HG02885 (cell line): Measurements from ENCODE around the gene TPRX2.
"Not testable (repeated sequence)": the region's sequence is repeated elsewhere in the genome, so short reads cannot be mapped to it uniquely, and the experiment has no call there.

ENCODE experiments used
- ATAC-seq: cut with Tn5 transposase; IDR thresholded peaks from one replicate; pipeline ENCODE4 v1.9.1; 2021; ENCODE audit warnings: mild to moderate bottlenecking; ENCODE audit not compliant: unreplicated experiment, poor library complexity

TPRX2 gene

DNA sequence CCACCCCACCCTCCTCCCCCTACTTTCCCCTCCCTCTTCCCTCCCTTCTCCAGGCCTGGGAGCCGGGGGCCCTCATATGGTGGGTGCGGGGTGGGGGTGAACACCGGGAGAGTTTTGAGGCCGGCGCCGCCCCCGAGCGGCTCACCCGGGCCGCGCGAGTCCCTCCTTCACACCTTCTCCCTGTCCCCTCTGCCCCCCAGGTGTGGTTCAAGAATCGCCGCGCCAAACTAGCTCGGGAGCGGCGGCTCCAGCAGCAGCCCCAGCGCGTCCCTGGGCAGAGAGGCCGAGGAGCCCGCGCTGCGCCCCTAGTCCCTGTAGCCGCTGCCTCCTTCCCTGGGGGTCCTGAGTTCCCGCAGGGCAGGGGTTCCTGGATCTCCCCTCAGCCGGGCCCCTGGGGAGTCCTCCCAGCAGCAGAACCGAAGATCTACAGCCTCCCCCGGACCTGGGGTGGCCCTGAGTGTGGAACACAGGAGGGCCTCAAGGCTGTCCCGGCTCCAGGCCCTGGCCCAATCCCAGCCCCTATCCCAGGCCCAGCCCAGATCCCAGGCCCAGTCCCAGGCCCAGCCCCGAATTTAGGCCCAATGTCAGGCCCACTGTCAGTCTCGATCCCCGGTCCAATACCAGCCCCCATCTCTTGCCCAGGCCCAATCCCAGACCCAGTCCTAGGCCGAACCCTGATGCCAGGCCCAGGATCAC is 1.7 kb downstream of the TPRX2 start:
- ATAC-seq, result no peak

DNA sequence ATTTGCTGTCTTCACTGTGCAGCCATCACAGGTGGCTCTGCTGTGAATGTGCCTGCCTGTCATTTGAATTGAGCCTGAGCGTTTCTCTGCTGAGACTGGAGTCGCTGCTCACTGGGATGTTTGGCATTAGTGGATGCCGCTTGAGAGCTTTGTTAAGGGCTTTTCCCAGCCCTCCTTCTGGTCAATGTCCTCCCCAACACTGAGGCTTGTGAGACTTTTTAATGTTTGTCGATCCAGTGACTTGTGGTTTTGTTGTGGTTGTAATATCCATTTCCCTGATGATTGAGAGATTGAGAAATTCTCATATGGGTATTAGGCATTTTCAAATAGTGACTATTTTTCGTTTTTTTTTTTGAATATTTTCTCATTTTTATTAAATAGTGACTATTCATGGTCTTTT is 2.6 kb downstream of the TPRX2 start:
- ATAC-seq, result no peak

DNA sequence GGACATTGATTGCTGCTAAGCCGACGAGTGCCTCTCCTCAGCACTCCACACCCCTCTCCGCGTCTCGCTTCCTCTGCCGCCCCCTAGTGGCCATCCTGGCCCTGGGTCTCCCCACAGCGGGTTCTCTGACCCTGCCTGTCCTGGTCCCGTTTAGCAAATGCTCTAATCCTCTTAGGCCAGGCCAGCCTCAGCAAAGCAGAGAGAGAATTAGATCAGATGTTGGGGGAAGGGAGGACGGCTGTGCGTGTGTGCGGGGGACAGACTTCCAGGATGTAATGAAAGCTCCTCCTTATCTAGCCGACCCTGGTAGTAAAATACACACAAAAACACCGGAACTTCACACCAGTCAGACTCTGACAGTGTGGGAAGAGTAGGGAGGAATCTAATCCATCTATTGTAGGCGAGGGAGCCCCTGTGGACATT is 4.5 kb downstream of the TPRX2 start:
- no peak for ATAC-seq

GRCh38 chr19:47865166-47865565 is 6.1 kb downstream of the TPRX2 start:
- ATAC-seq, result no peak

DNA sequence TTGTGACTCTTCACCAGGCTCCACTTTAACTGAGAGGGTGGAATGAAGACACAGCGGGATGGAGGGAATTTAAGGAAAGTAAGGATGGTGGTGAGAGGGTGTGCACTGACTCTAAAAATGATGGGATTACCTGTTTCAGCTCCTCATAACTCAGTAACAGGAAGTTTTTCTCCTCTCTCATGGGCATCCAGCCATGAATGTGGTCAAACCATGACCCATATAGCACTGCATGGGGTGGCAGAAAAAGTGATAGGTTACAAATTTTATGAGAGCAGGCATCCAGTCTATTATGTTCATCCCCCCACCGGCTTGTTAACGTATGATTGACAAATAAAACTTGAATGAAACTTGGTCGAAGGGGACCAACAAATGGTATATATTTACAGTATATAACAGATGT is 19.9 kb downstream of the TPRX2 start:
- no peak for ATAC-seq

GRCh38 chr19:47879385-47879784 is 20.4 kb downstream of the TPRX2 start:
- not testable (repeated sequence) for ATAC-seq

DNA sequence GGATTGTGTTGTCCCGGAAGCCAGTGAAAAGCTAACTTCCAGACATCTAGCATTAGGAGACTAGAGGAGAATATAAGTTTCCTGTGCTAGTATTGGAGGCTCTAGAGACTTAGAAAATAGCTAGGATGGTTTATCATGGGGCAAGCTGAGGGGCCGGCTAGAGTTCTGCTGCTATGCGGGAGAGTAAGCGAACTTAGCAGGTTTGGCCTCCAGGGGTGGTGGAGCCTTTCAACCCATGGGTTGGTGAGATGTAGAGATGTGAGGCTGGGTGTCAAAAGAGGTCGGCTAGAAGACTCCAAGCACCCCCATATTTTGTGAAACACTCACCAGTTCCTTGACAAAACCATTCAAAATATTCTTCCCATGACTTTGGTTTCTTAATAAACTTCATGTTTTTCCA is 22.7 kb downstream of the TPRX2 start:
- ATAC-seq, result no peak

DNA sequence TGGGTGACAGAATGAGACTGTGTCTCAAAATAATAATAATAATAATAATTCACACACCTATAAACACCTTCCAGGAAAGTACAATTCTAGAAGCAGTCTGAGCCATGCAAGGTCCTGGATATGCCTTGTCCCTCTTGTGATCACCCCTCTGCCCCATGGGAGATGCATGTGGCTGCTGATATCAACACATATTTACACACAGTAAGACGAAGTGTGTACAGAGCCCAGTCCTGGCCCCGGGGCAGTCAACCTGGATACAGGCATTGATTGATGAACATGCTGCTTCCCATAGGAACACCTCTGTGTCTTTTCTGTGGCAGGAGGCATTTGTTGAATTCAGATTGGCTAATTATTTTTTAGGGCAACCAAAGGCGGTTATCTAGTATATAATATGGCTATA is 23.9 kb downstream of the TPRX2 start:
- no peak for ATAC-seq

GRCh38 chr19:47885067-47885463 is 26.0 kb downstream of the TPRX2 start:
- no peak for ATAC-seq

DNA sequence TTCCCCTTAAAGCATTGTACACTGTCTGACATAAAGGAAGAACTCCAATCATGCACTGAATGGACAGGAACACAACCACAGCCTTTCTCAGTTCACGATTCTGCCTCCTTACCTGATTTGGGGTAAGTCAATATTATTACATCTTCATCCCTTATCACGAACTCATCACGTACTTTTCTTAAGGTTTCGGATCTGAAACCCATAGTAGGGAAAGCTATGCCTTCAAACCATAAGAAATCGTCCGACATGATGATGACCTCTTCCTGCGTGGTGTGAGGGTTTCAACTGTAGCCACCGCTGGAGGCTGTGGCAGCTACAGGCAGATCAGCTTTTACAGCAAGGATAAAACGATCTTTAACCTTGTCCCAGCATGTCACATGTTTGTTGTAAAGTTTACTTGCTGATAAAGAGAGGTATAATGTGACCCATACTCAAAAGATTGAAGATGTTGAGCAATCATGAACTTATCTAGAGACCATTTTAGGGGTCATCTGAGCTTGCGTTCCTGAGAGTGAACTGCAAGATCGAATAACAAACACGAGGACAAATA is 27.1 kb downstream of the TPRX2 start, which contains the start of gene SULT2A1:
Gene SULT2A1 (minus strand): TSS at position 306 of the 550 bp plus-strand sequence. CDS start 58 bp downstream, at position 248.
- no peak for ATAC-seq

- ATAC-seq, result no peak
These were observed 32.0 kb downstream of the TPRX2 start for GRCh38 chr19:47890865-47891621.

DNA sequence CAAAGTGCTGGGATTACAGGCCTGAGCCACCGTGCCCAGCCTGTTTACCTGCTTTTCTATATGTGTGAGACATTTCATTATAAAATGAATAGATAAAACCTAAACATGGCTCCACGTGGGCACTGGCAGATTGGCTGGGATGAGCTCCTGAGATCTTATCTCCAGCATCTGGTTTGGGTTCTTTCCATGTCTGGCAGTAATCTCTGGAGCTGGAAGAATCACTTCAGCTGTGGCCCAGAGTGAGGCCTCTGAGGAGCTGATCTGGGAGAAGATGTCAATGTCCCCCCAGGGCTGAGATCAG is 32.5 kb downstream of the TPRX2 start:
- ATAC-seq, result no peak

DNA sequence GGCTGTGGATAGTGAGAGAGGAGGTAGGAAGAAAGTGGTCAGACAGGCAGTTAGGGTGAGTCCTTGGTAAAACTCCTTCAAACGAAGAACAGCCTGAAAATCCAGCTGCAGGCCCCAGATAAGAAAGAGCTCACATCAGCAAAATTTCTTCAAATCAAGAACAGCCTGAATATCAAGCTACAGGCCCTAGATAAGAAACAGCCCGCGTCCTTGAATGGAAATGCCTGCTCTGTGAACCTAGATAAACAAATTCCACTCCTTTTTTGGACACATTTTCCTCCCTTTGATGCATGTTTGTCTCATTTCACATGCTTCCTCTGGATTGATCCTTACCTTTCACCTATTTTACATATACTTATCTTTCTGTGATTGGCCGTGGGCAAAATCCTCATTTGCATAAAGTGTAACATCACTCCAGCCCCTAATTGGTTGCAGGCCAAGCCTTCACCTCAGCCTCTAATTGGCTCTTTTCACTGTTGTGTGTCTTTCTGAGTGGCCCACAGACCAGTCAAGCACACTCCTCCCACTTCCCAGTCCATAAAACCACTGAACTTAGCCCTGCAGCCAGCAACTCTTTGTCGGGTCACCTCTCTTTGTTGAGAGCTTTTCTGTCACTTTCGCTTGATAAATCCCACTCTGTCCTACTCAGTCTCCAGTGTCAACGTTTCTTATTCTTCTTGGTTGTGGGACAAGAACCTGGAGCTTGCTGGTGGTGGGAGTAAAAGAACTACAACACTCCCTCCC is 33.1 kb downstream of the TPRX2 start:
- no peak for ATAC-seq

DNA sequence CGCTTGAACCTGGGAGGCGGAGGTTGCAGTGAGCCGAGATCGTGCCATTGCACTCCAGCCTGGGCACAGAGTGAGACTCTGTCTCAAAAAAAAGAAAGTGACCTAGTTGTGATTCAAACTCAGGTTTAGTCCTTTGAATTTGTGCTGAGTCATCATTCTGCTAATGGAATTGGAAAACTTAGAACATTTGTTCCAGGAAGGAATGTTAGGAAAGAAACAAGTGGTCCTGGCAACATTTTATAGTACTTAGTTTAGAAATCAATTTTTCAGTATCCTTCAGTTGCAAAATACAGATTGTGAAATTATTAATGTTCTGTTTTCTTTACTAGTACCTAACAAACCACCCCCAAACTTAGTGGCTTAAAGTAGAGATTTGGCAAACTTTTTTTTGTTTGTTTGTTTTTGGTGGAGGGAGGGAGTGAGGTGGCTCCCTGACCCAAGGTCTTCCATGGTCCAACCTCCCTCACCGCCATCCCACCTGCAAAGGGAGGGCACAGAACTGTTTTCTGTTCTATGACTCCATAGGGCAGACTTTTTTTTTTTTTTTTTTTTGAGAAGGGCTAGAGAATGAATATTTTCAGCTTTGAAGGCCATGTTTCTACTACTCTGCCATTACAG is 36.2 kb downstream of the TPRX2 start:
- no peak for ATAC-seq

- ATAC-seq, result no peak
These were observed 37.0 kb downstream of the TPRX2 start for GRCh38 chr19:47896019-47896418.

DNA sequence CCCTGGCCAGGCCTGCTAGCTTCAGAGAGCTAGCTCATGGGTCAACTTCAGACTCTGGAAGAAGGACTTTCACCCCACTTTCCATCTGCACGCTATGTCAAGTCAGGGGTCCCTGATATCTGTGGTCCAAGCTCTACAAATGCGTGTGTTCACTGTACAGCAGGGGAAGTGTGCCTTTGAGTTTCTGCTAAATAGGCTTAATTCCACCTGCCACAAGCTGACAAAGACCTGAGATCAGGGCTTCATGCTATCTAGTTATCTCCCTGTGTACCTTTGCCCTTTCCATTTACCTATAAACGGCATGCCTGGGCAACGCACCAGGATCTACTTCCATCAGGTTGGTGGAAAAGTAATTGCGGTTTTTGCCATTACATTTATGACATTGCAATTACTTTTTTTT is 37.7 kb downstream of the TPRX2 start:
- no peak for ATAC-seq

GRCh38 chr19:47897861-47898260 is 38.8 kb downstream of the TPRX2 start:
- no peak for ATAC-seq

DNA sequence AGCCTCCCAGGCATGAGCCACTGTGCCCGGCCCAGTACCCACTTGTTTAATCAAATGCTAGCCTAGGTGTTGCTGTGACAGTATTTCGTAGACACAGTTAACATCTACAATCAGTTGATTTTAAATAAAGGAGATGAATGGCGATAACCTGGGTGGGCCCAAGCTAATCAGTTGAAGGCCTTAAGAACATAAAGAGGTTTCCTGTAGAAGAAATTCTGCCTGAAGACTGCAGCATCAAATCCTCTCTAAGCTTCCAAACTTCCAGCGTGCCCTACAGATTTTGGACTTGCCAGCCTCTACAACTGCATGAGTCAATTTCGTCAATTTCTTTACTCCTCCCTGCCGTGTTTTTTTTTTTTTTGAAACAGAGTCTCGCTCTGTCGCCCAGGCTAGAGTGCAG is 40.3 kb downstream of the TPRX2 start:
- ATAC-seq, result no peak

GRCh38 chr19:47901370-47901769 is 42.3 kb downstream of the TPRX2 start:
- no peak for ATAC-seq

DNA sequence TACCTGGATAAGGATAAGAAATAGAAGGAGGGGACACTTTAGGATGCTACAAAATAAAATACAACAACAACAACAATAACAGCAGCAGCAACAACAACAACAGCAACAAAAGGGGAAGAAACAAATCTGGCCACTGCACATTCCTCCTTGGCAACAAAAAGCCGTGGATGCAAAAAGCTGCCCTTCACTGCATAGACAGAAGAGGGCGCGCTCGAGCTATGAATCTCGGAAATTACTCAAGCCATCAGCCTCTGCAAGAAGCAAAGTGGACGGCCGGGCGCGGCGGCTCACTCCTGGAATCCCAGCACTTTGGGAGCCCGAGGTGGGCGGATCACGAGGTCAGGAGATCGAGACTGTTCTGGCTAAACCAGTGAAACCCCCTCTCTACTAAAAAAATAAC is 50.3 kb downstream of the TPRX2 start:
- ATAC-seq, result not testable (repeated sequence)

DNA sequence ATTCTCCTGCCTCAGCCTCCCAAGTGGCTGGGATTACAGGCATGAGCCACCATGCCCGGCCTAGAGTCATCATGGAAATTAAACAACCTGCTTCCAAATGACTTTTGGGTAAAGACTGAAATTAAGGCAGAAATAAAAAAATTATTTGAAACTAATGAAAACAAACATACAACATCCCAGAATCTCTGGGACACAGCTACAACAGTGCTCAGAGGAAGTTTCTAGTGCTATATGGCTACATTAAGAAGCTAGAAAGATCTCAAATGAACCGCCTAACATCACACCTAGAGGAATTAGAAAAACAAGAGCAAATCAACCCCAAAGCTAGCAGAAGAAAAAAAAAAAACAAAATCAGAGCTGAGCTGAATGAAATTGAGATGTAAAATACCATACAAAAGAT is 51.2 kb downstream of the TPRX2 start:
- ATAC-seq, result not testable (repeated sequence)
